DOHH2 (cell line): Measurements from ENCODE around the gene CIAO2B.

ENCODE experiments used
- H3F3A ChIP-seq: fragments of 200-600 bp; sonication (generic), shearing (Covaris generic); 2 replicates; pipeline ENCODE4 v1.6.0; 2016; ENCODE audit warnings: antibody characterized with exemption, mild to moderate bottlenecking; ENCODE audit not compliant: control insufficient read depth, insufficient read depth
- H3K27ac ChIP-seq: fragments of 200-600 bp; sonication (generic); 2 replicates; pipeline ENCODE4 v1.5.1; 2014; ENCODE audit warnings: low read depth, mild to moderate bottlenecking, low read length, moderate library complexity
- H3K27me3 ChIP-seq: fragments of 200-600 bp; sonication (generic); 2 replicates; pipeline ENCODE4 v1.6.1; 2014; ENCODE audit warnings: mild to moderate bottlenecking, low read length, mixed read lengths; ENCODE audit not compliant: control insufficient read depth
- H3K36me3 ChIP-seq: fragments of 200-600 bp; sonication (generic); 2 replicates; pipeline ENCODE4 v1.6.1; 2014; ENCODE audit warnings: mild to moderate bottlenecking, low read length, moderate library complexity, mixed read lengths; ENCODE audit not compliant: control insufficient read depth
- H3K4me1 ChIP-seq: fragments of 200-600 bp; sonication (generic); 2 replicates; pipeline ENCODE4 v1.6.1; 2014; ENCODE audit warnings: mild to moderate bottlenecking, low read length, mixed read lengths; ENCODE audit not compliant: control insufficient read depth
- H3K4me2 ChIP-seq: fragments of 200-600 bp; sonication (generic); 2 replicates; pipeline ENCODE4 v1.6.0; 2014; ENCODE audit warnings: mild to moderate bottlenecking, low read length, moderate library complexity
- H3K4me3 ChIP-seq: fragments of 200-600 bp; sonication (generic); 2 replicates; pipeline ENCODE4 v1.5.1; 2014; ENCODE audit warnings: mild to moderate bottlenecking, low read length, mixed read lengths
- H3K79me2 ChIP-seq: fragments of 200-600 bp; sonication (generic); 2 replicates; pipeline ENCODE4 v1.6.1; 2014; ENCODE audit warnings: mild to moderate bottlenecking, low read length, mixed read lengths; ENCODE audit not compliant: control insufficient read depth
- H3K9me2 ChIP-seq: fragments of 200-600 bp; sonication (generic); replicated peaks from 2 replicates; pipeline ENCODE4 v1.6.1; 2014; ENCODE audit warnings: mild to moderate bottlenecking, low read length, mixed read lengths; ENCODE audit not compliant: control insufficient read depth
- H3K9me3 ChIP-seq: fragments of 200-600 bp; sonication (generic); 2 replicates; pipeline ENCODE4 v1.6.1; 2014; ENCODE audit warnings: antibody characterized with exemption, low read length, mixed read lengths; ENCODE audit not compliant: control insufficient read depth, insufficient read depth
- H4K20me1 ChIP-seq: fragments of 200-600 bp; sonication (generic); 2 replicates; pipeline ENCODE4 v1.6.0; 2014; ENCODE audit warnings: low read depth, mild to moderate bottlenecking, antibody characterized with exemption, low read length, moderate library complexity; ENCODE audit not compliant: control insufficient read depth, insufficient read depth
- EZH2phosphoT487 ChIP-seq: fragments of 200-600 bp; sonication (generic); IDR thresholded peaks from 2 replicates; pipeline ENCODE4 v1.6.1; 2017; ENCODE audit warnings: borderline replicate concordance, mild to moderate bottlenecking, antibody characterized with exemption, low read length, moderate library complexity, mixed read lengths
- TF ChIP-seq, protein P1 (sequence below): fragments of 200-600 bp; sonication (generic); IDR thresholded peaks from one replicate; pipeline ENCODE4 v1.5.1; 2014; ENCODE audit warnings: antibody characterized with exemption, mild to moderate bottlenecking, low read depth, low read length; ENCODE audit not compliant: poor library complexity, severe bottlenecking

CIAO2B gene

DNA sequence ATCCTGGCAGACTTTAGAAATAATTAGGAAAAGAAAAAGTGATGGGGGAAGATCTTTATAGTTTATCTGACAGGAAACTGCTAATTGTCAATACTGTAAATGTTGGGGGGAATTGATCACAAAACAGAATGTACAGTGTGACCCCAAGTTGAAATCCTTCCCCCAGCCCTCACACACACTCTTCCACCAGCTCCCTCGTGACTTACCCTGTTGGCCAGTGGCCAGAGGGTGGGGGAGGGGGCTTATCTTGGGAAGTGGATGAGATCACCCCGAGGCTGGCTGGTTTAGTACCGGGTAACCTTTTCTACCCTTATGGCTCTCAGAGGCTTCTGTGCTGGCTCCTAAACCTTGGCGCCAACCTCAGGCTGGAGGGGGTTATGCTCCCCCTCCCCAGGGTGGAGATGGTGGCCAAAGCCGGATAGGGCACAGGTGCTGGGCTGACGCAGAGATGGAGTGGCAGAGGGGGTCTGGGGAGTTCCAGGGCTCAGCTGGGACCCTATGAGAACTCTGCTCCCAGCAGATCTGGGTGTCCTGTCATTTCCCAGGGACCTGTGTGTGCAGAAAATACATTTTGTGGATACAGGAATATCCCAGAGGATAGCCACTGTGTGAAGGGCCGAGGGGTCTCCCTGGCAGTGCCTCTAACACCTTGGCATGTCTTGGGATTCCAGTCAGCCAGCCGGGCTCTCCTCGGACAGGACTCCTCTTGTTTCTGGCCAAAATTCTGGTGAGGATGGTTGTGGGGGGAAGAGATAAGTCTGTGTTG, 34.1 kb downstream of the CIAO2B start:
- Histone ChIP-seq H3K27ac (no peak overlapping the region), H3K9me3 (no peaks in the 10 kb centered on the region), H3K27me3 (no peaks in the 10 kb centered on the region), H3K4me3 (no peak overlapping the region), H3K79me2 (no peaks in the 10 kb centered on the region), H3K4me1 (no peaks in the 10 kb centered on the region), H3K36me3 (no peaks in the 10 kb centered on the region), H3F3A (no peaks in the 10 kb centered on the region), H3K4me2 (no peak overlapping the region), H3K9me2 (no peaks in the 10 kb centered on the region), H4K20me1 (no peaks in the 10 kb centered on the region)
- TF ChIP-seq, protein P1, sequence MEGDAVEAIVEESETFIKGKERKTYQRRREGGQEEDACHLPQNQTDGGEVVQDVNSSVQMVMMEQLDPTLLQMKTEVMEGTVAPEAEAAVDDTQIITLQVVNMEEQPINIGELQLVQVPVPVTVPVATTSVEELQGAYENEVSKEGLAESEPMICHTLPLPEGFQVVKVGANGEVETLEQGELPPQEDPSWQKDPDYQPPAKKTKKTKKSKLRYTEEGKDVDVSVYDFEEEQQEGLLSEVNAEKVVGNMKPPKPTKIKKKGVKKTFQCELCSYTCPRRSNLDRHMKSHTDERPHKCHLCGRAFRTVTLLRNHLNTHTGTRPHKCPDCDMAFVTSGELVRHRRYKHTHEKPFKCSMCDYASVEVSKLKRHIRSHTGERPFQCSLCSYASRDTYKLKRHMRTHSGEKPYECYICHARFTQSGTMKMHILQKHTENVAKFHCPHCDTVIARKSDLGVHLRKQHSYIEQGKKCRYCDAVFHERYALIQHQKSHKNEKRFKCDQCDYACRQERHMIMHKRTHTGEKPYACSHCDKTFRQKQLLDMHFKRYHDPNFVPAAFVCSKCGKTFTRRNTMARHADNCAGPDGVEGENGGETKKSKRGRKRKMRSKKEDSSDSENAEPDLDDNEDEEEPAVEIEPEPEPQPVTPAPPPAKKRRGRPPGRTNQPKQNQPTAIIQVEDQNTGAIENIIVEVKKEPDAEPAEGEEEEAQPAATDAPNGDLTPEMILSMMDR = no peak
- no peak for TF ChIP-seq EZH2phosphoT487

DNA sequence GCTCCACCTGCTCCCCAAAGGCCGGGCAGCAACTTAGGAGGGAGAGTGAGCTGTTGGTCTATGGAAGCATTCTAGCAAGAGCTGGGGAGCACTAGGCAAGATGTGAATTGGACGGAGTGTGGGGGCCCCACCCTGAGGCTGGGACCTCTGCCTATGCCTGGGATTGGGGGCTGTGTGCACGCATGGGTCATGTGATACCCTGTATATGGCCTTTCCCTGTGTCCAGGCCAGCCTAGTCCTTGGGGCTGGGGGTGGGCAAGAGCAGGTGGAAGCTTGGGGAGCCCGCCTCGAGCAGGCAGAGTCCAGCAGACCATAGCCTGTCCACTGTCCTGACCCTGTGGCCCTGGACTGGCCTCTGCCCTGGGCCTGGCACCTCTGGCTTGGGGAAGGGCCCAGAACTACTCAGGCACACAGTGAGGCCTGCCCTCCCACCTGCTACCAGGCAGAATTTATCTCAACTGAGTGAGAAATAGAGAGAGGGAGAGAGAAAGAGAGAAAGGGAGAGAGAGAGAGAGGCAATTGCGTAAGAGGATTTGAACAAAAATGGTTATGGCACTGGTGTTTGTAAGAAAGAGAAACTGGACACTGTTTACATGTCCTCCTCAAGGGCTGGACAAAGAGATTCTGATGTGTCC, 34.8 kb downstream of the CIAO2B start:
- Histone ChIP-seq H3K9me2 (no peaks in the 10 kb centered on the region), H3K4me3 (no peak overlapping the region), H3K36me3 (no peaks in the 10 kb centered on the region), H4K20me1 (no peaks in the 10 kb centered on the region), H3K27me3 (no peaks in the 10 kb centered on the region), H3K4me1 (no peaks in the 10 kb centered on the region), H3K79me2 (no peaks in the 10 kb centered on the region), H3K9me3 (no peaks in the 10 kb centered on the region), H3K27ac (no peak overlapping the region), H3K4me2 (no peak overlapping the region), H3F3A (no peaks in the 10 kb centered on the region)
- TF ChIP-seq, protein P1 = no peak
- no peak for TF ChIP-seq EZH2phosphoT487

DNA sequence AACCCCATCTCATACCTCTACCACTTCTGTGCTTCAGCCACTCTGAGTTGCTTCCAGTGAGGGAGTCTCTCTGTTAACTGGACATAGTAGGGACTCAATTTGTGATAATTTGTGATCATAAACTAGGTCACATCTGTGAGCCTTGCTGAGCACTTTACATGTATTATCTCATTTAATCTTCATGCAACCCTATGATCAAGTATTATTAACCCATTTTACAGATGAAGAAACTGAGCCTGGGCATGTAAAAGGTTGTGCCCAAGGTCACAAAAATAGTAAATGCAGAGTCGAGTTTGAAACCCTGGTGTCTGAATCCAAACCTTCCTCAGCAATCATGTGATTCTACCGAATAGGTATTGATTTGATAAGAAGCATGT, 35.3 kb downstream of the CIAO2B start:
- Histone ChIP-seq H3K9me2 (no peaks in the 10 kb centered on the region), H3K36me3 (no peaks in the 10 kb centered on the region), H3K4me3 (no peak overlapping the region), H3F3A (no peaks in the 10 kb centered on the region), H3K79me2 (no peaks in the 10 kb centered on the region), H3K9me3 (no peaks in the 10 kb centered on the region), H4K20me1 (no peaks in the 10 kb centered on the region), H3K4me1 (no peaks in the 10 kb centered on the region), H3K27me3 (no peaks in the 10 kb centered on the region), H3K4me2 (no peak overlapping the region), H3K27ac (no peak overlapping the region)
- TF ChIP-seq EZH2phosphoT487 = no peak
- TF ChIP-seq, protein P1 = no peak
